Fibroblast of lung (primary cell): Measurements from ENCODE around the gene SERPINA10. TPM values are rescaled to one million over a fixed set of nuclear protein-coding genes. Genes with fewer than 3 reads are reported as not detected.
A peak's percentile ranks its signal among the peaks of the same experiment; 100 is the strongest.

Experiments used
- DNase-seq, 2 donors: peaks; one replicate each; pipeline versions ENCODE4 v3.0.0 to v3.0.0-alpha.2; 2010; ENCODE audit warnings: low read depth in 2 of 2
- H2AFZ ChIP-seq: 2 replicates; pipeline ENCODE4 v1.5.1; 2012; ENCODE audit warnings: low read length, control low read depth, inconsistent platforms
- H3K27ac ChIP-seq: 2 replicates; pipeline ENCODE4 v1.5.1; 2011; ENCODE audit warnings: low read length, control low read depth; ENCODE audit not compliant: insufficient read depth
- H3K27me3 ChIP-seq: 2 replicates; pipeline ENCODE4 v1.5.1; 2011; ENCODE audit warnings: mild to moderate bottlenecking, low read length; ENCODE audit not compliant: control insufficient read depth, insufficient read depth
- H3K36me3 ChIP-seq: 2 replicates; pipeline ENCODE4 v1.5.1; 2011; ENCODE audit warnings: low read length; ENCODE audit not compliant: control insufficient read depth, insufficient read depth
- H3K4me1 ChIP-seq: 2 replicates; pipeline ENCODE4 v1.5.1; 2011; ENCODE audit warnings: low read length; ENCODE audit not compliant: control insufficient read depth, insufficient read depth; ENCODE audit errors: extremely low read depth
- H3K4me2 ChIP-seq: 2 replicates; pipeline ENCODE4 v1.5.1; 2011; ENCODE audit warnings: low read length, control low read depth; ENCODE audit not compliant: insufficient read depth; ENCODE audit errors: extremely low read depth
- H3K4me3 ChIP-seq, 4 experiments: fragments of 200-600 bp in 1 of 4; sonication (generic) in 1 of 4; replicated peaks in 1 of 4; 2 replicates each; pipeline ENCODE4 v1.5.1; 2011 to 2016; ENCODE audit warnings: low read length in 4 of 4, low read depth in 3 of 4, mild to moderate bottlenecking in 3 of 4, control low read depth in 2 of 4, inconsistent platforms in 1 of 4, mixed read lengths in 1 of 4; ENCODE audit not compliant: insufficient read depth in 1 of 4; ENCODE audit errors: control extremely low read depth in 1 of 4
- H3K79me2 ChIP-seq: 2 replicates; pipeline ENCODE4 v1.5.1; 2012; ENCODE audit warnings: mild to moderate bottlenecking, low read length, inconsistent platforms; ENCODE audit not compliant: control insufficient read depth, insufficient read depth
- H3K9ac ChIP-seq: 2 replicates; pipeline ENCODE4 v1.5.1; 2011; ENCODE audit warnings: mild to moderate bottlenecking, low read length, control low read depth; ENCODE audit not compliant: insufficient read depth
- H3K9me3 ChIP-seq: 2 replicates; pipeline ENCODE4 v1.5.1; 2012; ENCODE audit warnings: low read depth, low read length; ENCODE audit not compliant: control insufficient read depth, insufficient read depth
- H4K20me1 ChIP-seq: 2 replicates; pipeline ENCODE4 v1.5.1; 2011; ENCODE audit warnings: low read length; ENCODE audit not compliant: control insufficient read depth, insufficient read depth; ENCODE audit errors: extremely low read depth
- CTCF ChIP-seq, 2 donors: IDR thresholded peaks in 1 of 2; conservative IDR thresholded peaks in 1 of 2; 1 replicate in 1 of 2; 2 replicates in 1 of 2; pipeline ENCODE4 v1.5.1; 2011 to 2012; ENCODE audit warnings: low read length in 2 of 2, control low read depth in 1 of 2, inconsistent platforms in 1 of 2, low read depth in 1 of 2, mild to moderate bottlenecking in 1 of 2
- EZH2 ChIP-seq: IDR thresholded peaks from 2 replicates; pipeline ENCODE4 v1.5.1; 2012; ENCODE audit warnings: low read length, control low read depth, mild to moderate bottlenecking; ENCODE audit errors: missing control alignments
- polyA plus RNA-seq, 2 donors: library from polyadenylated mRNA; depleted of rRNA in 1 of 2; stranded (reverse) in 1 of 2; unstranded in 1 of 2; fragments of >200 nt; gene quantifications; 2 replicates each; pipeline ENCODE4 v1.2.1, GENCODE V29; 2011 to 2012; ENCODE audit warnings: missing spikeins in 1 of 2
- total RNA-seq: library from RNA; depleted of rRNA; stranded (reverse); fragments of >200 nt; gene quantifications from 2 replicates; pipeline ENCODE4 v1.2.1, GENCODE V29; 2014

Gene SERPINA10
- total and polyA plus RNA-seq, 2 donors (not counting 1 experiment from before 2014, with no cell fraction given), result not detected

GRCh38 chr14:94316692-94317091 lies 23.6 kb upstream of the SERPINA10 start:
- H3K36me3 ChIP-seq, result no peaks in the 10 kb centered on the region
- H3K9ac ChIP-seq, result no peak overlapping the region
- no peak overlapping the region for H3K4me3 ChIP-seq
- no peaks in the 10 kb centered on the region for H3K27me3 ChIP-seq
- H2AFZ ChIP-seq, result no peak overlapping the region
- no peaks in the 10 kb centered on the region for H4K20me1 ChIP-seq
- no peaks in the 10 kb centered on the region for H3K9me3 ChIP-seq
- H3K79me2 ChIP-seq, result no peaks in the 10 kb centered on the region
- H3K4me1 ChIP-seq, result no peaks in the 10 kb centered on the region
- no peak overlapping the region for H3K27ac ChIP-seq
- no peak for DNase-seq
- no peak for TF ChIP-seq EZH2
- TF ChIP-seq CTCF (conservative IDR thresholded peaks at IDR 0.05 in 1 of 2, IDR thresholded peaks at IDR 0.05 in 1 of 2; ENCODE audit: low read depth in 1 of 2, low read length in 2 of 2), result no peak
- no peak overlapping the region for H3K4me2 ChIP-seq

- Histone ChIP-seq H3K79me2 (no peaks in the 10 kb centered on the region), H2AFZ (no peak overlapping the region), H3K27ac (no peak overlapping the region), H3K4me2 (no peak overlapping the region), H3K36me3 (no peaks in the 10 kb centered on the region), H3K9ac (no peak overlapping the region), H3K9me3 (no peaks in the 10 kb centered on the region), H4K20me1 (no peaks in the 10 kb centered on the region), H3K4me1 (no peaks in the 10 kb centered on the region), H3K4me3 (no peak overlapping the region), H3K27me3 (no peaks in the 10 kb centered on the region)
- TF ChIP-seq CTCF (conservative IDR thresholded peaks at IDR 0.05 in 1 of 2, IDR thresholded peaks at IDR 0.05 in 1 of 2; ENCODE audit: low read depth in 1 of 2, low read length in 2 of 2) (no peak), EZH2 (no peak)
- DNase-seq, result no peak
Measured at GRCh38 chr14:94314890-94315289, 21.8 kb upstream of the SERPINA10 start.

- TF ChIP-seq CTCF (conservative IDR thresholded peaks at IDR 0.05 in 1 of 2, IDR thresholded peaks at IDR 0.05 in 1 of 2; ENCODE audit: low read depth in 1 of 2, low read length in 2 of 2) (no peak), EZH2 (no peak)
- H3K9me3 ChIP-seq, result no peaks in the 10 kb centered on the region
- no peak overlapping the region for H3K4me2 ChIP-seq
- peak; percentile 11 to 68 for DNase-seq
- no peaks in the 10 kb centered on the region for H3K79me2 ChIP-seq
- H3K9ac ChIP-seq, result no peak overlapping the region
- no peaks in the 10 kb centered on the region for H3K4me1 ChIP-seq
- no peaks in the 10 kb centered on the region for H4K20me1 ChIP-seq
- H3K4me3 ChIP-seq, result no peak overlapping the region
- no peaks in the 10 kb centered on the region for H3K27me3 ChIP-seq
- H2AFZ ChIP-seq, result no peak overlapping the region
- H3K36me3 ChIP-seq, result no peaks in the 10 kb centered on the region
- no peak overlapping the region for H3K27ac ChIP-seq
Measured at GRCh38 chr14:94313991-94314655, 21.1 kb upstream of the SERPINA10 start.
